H1 (cell line): Measurements from ENCODE around the gene KRTAP9-1. TPM values are rescaled to one million over a fixed set of nuclear protein-coding genes. Genes with fewer than 3 reads are reported as not detected.

Source experiments
- BACH1 ChIP-seq: IDR thresholded peaks from 2 replicates; pipeline ENCODE4 v1.6.1; 2012; ENCODE audit warnings: low read length, improper control_type of control experiment
- KDM5A ChIP-seq: fragments of 200-600 bp; IDR thresholded peaks from 2 replicates; pipeline ENCODE4 v1.7.1; 2012; ENCODE audit warnings: mild to moderate bottlenecking, low read length, inconsistent platforms, mixed read lengths
- polyA plus RNA-seq, 7 experiments: library from polyadenylated mRNA; depleted of rRNA in 3 of 7; stranded (reverse) in 5 of 7; unstranded in 2 of 7; fragments of >200 nt in 5 of 7; fragments of 200-250 nt in 2 of 7; gene quantifications; 1 replicate in 5 of 7; 2 replicates in 1 of 7; 4 replicates in 1 of 7; pipeline versions ENCODE4 v1.2.1 to v1.2.3, GENCODE V29; 2011 to 2013; ENCODE audit warnings: missing spikeins in 2 of 7, mixed read lengths in 2 of 7
- total RNA-seq: library from RNA; stranded (reverse); fragmentation: NEBNext Ultra II Directional; extraction: Animal tissue kit (Norgen Biotek cat#: 25700); gene quantifications from 2 replicates; pipeline ENCODE4 v1.2.1, GENCODE V29; 2021
- TF ChIP-seq, protein P1 (sequence below): IDR thresholded peaks from 2 replicates; pipeline ENCODE4 v1.6.1; 2011; ENCODE audit warnings: low read length, improper control_type of control experiment

Gene KRTAP9-1
- total and polyA plus RNA-seq, 2 of the 8 experiments (the other 6 are each of a cell fraction or from before 2014, with no cell fraction given), result not detected

- TF ChIP-seq BACH1 (no peak), KDM5A (no peak)
- TF ChIP-seq, protein P1, sequence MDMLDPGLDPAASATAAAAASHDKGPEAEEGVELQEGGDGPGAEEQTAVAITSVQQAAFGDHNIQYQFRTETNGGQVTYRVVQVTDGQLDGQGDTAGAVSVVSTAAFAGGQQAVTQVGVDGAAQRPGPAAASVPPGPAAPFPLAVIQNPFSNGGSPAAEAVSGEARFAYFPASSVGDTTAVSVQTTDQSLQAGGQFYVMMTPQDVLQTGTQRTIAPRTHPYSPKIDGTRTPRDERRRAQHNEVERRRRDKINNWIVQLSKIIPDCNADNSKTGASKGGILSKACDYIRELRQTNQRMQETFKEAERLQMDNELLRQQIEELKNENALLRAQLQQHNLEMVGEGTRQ, result no peak
Measured at GRCh38 chr17:41168121-41168520, 21.6 kb upstream of the KRTAP9-1 start, which contains the start of gene KRTAP4-3 (continued).
